Measurements from ENCODE around the gene FAM193A.
"Not testable (repeated sequence)": the region's sequence is repeated elsewhere in the genome, so short reads cannot be mapped to it uniquely, and the experiment has no call there.

Gene FAM193A

GRCh38 chr4:2501034-2501594 is 35.3 kb upstream of the FAM193A start:
- H3K4me3 ChIP-seq (ENCODE audit: low read length) = no peak overlapping the region
- no peaks in the 10 kb centered on the region for H3K27me3 ChIP-seq (ENCODE audit: insufficient read depth, low read length)
- H3K9me3 ChIP-seq (ENCODE audit: insufficient read depth, low read depth, low read length) = no peaks in the 10 kb centered on the region
- no peak overlapping the region for H3K9ac ChIP-seq (ENCODE audit: low read depth, low read length)
- peaks cover 86% of the 10 kb centered on the region for H3K36me3 ChIP-seq (ENCODE audit: insufficient read depth, low read depth, low read length)
- no peak overlapping the region for H3K27ac ChIP-seq (ENCODE audit: low read length)
- H3K4me1 ChIP-seq (ENCODE audit: insufficient read depth, low read length) = no peaks in the 10 kb centered on the region

GRCh38 chr4:2503809-2504208 is 32.6 kb upstream of the FAM193A start:
- H3K27me3 ChIP-seq (ENCODE audit: insufficient read depth, low read length) = no peaks in the 10 kb centered on the region
- no peak overlapping the region for H3K27ac ChIP-seq (ENCODE audit: low read length)
- H3K9ac ChIP-seq (ENCODE audit: low read depth, low read length) = no peak overlapping the region
- H3K9me3 ChIP-seq (ENCODE audit: insufficient read depth, low read depth, low read length) = no peaks in the 10 kb centered on the region
- H3K36me3 ChIP-seq (ENCODE audit: insufficient read depth, low read depth, low read length) = peaks cover 83% of the 10 kb centered on the region
- H3K4me1 ChIP-seq (ENCODE audit: insufficient read depth, low read length) = no peaks in the 10 kb centered on the region
- no peak overlapping the region for H3K4me3 ChIP-seq (ENCODE audit: low read length)

- no peak overlapping the region for H3K27ac ChIP-seq (ENCODE audit: low read length)
- no peak overlapping the region for H3K9ac ChIP-seq (ENCODE audit: low read depth, low read length)
- no peak overlapping the region for H3K4me3 ChIP-seq (ENCODE audit: low read length)
- H3K36me3 ChIP-seq (ENCODE audit: insufficient read depth, low read depth, low read length) = peaks cover 79% of the 10 kb centered on the region
- H3K27me3 ChIP-seq (ENCODE audit: insufficient read depth, low read length) = no peaks in the 10 kb centered on the region
- no peaks in the 10 kb centered on the region for H3K4me1 ChIP-seq (ENCODE audit: insufficient read depth, low read length)
- H3K9me3 ChIP-seq (ENCODE audit: insufficient read depth, low read depth, low read length) = no peaks in the 10 kb centered on the region
Observed at GRCh38 chr4:2507259-2507658, 29.2 kb upstream of the FAM193A start.

GRCh38 chr4:2507855-2508254 is 28.6 kb upstream of the FAM193A start:
- no peaks in the 10 kb centered on the region for H3K4me1 ChIP-seq (ENCODE audit: insufficient read depth, low read length)
- H3K9me3 ChIP-seq (ENCODE audit: insufficient read depth, low read depth, low read length) = no peaks in the 10 kb centered on the region
- no peaks in the 10 kb centered on the region for H3K27me3 ChIP-seq (ENCODE audit: insufficient read depth, low read length)
- H3K27ac ChIP-seq (ENCODE audit: low read length) = no peak overlapping the region
- peaks cover 82% of the 10 kb centered on the region for H3K36me3 ChIP-seq (ENCODE audit: insufficient read depth, low read depth, low read length)
- H3K4me3 ChIP-seq (ENCODE audit: low read length) = no peak overlapping the region
- H3K9ac ChIP-seq (ENCODE audit: low read depth, low read length) = no peak overlapping the region

GRCh38 chr4:2510351-2511259 is 25.8 kb upstream of the FAM193A start:
- peaks cover 93% of the 10 kb centered on the region for H3K36me3 ChIP-seq (ENCODE audit: insufficient read depth, low read depth, low read length)

GRCh38 chr4:2511645-2512131 is 24.8 kb upstream of the FAM193A start:
- H3K36me3 ChIP-seq (ENCODE audit: insufficient read depth, low read depth, low read length) = peaks cover 88% of the 10 kb centered on the region
- no peak overlapping the region for H3K9ac ChIP-seq (ENCODE audit: low read depth, low read length)
- no peaks in the 10 kb centered on the region for H3K27me3 ChIP-seq (ENCODE audit: insufficient read depth, low read length)
- no peak overlapping the region for H3K4me3 ChIP-seq (ENCODE audit: low read length)
- no peaks in the 10 kb centered on the region for H3K4me1 ChIP-seq (ENCODE audit: insufficient read depth, low read length)
- no peak overlapping the region for H3K27ac ChIP-seq (ENCODE audit: low read length)
- H3K9me3 ChIP-seq (ENCODE audit: insufficient read depth, low read depth, low read length) = no peaks in the 10 kb centered on the region

More at GRCh38 chr4:2510351-2511259, 25.8 kb upstream of the FAM193A start:
- Histone ChIP-seq H3K9ac (ENCODE audit: low read depth, low read length) (no peak overlapping the region), H3K4me3 (ENCODE audit: low read length) (no peak overlapping the region), H3K27ac (ENCODE audit: low read length) (no peak overlapping the region), H3K27me3 (ENCODE audit: insufficient read depth, low read length) (no peaks in the 10 kb centered on the region), H3K4me1 (ENCODE audit: insufficient read depth, low read length) (no peaks in the 10 kb centered on the region), H3K9me3 (ENCODE audit: insufficient read depth, low read depth, low read length) (no peaks in the 10 kb centered on the region)

GRCh38 chr4:2512396-2513135 is 23.9 kb upstream of the FAM193A start:
- H3K9ac ChIP-seq (ENCODE audit: low read depth, low read length) = no peak overlapping the region
- H3K36me3 ChIP-seq (ENCODE audit: insufficient read depth, low read depth, low read length) = peaks cover 79% of the 10 kb centered on the region

GRCh38 chr4:2514193-2514592 is 22.3 kb upstream of the FAM193A start:
- H3K27ac ChIP-seq (ENCODE audit: low read length); H3K9me3 ChIP-seq (ENCODE audit: insufficient read depth, low read depth, low read length); H3K4me3 ChIP-seq (ENCODE audit: low read length); H3K9ac ChIP-seq (ENCODE audit: low read depth, low read length); H3K4me1 ChIP-seq (ENCODE audit: insufficient read depth, low read length); H3K27me3 ChIP-seq (ENCODE audit: insufficient read depth, low read length): not testable (repeated sequence)
- peaks cover 68% of the 10 kb centered on the region for H3K36me3 ChIP-seq (ENCODE audit: insufficient read depth, low read depth, low read length)

More at GRCh38 chr4:2512396-2513135, 23.9 kb upstream of the FAM193A start:
- Histone ChIP-seq H3K27me3 (ENCODE audit: insufficient read depth, low read length) (no peaks in the 10 kb centered on the region), H3K27ac (ENCODE audit: low read length) (no peak overlapping the region), H3K9me3 (ENCODE audit: insufficient read depth, low read depth, low read length) (no peaks in the 10 kb centered on the region), H3K4me1 (ENCODE audit: insufficient read depth, low read length) (no peaks in the 10 kb centered on the region), H3K4me3 (ENCODE audit: low read length) (no peak overlapping the region)

GRCh38 chr4:2514944-2515343 is 21.5 kb upstream of the FAM193A start:
- H3K36me3 ChIP-seq (ENCODE audit: insufficient read depth, low read depth, low read length) = peaks cover 60% of the 10 kb centered on the region
- H3K4me1 ChIP-seq (ENCODE audit: insufficient read depth, low read length); H3K27me3 ChIP-seq (ENCODE audit: insufficient read depth, low read length); H3K9ac ChIP-seq (ENCODE audit: low read depth, low read length); H3K4me3 ChIP-seq (ENCODE audit: low read length); H3K9me3 ChIP-seq (ENCODE audit: insufficient read depth, low read depth, low read length); H3K27ac ChIP-seq (ENCODE audit: low read length): not testable (repeated sequence)

- peaks cover 50% of the 10 kb centered on the region for H3K36me3 ChIP-seq (ENCODE audit: insufficient read depth, low read depth, low read length)
- no peaks in the 10 kb centered on the region for H3K27me3 ChIP-seq (ENCODE audit: insufficient read depth, low read length)
- H3K9me3 ChIP-seq (ENCODE audit: insufficient read depth, low read depth, low read length) = no peaks in the 10 kb centered on the region
- no peak overlapping the region for H3K4me3 ChIP-seq (ENCODE audit: low read length)
- no peak overlapping the region for H3K9ac ChIP-seq (ENCODE audit: low read depth, low read length)
- no peak overlapping the region for H3K27ac ChIP-seq (ENCODE audit: low read length)
- H3K4me1 ChIP-seq (ENCODE audit: insufficient read depth, low read length) = no peaks in the 10 kb centered on the region
Observed at GRCh38 chr4:2515830-2516550, 20.5 kb upstream of the FAM193A start.

GRCh38 chr4:2516635-2517034 is 19.8 kb upstream of the FAM193A start:
- Histone ChIP-seq H3K9ac (ENCODE audit: low read depth, low read length) (no peak overlapping the region), H3K36me3 (ENCODE audit: insufficient read depth, low read depth, low read length) (peaks cover 45% of the 10 kb centered on the region), H3K4me1 (ENCODE audit: insufficient read depth, low read length) (no peaks in the 10 kb centered on the region), H3K9me3 (ENCODE audit: insufficient read depth, low read depth, low read length) (no peaks in the 10 kb centered on the region), H3K4me3 (ENCODE audit: low read length) (no peak overlapping the region), H3K27me3 (ENCODE audit: insufficient read depth, low read length) (no peaks in the 10 kb centered on the region), H3K27ac (ENCODE audit: low read length) (no peak overlapping the region)

All from iPS-20b (cell line).